Activated CD8-positive, alpha-beta T cell treated with anti-CD3 and anti-CD28 coated beads for 36 hours (primary cell): ENCODE data around the gene CRIP2. TPM values are rescaled to one million over a fixed set of nuclear protein-coding genes. Genes with fewer than 3 reads are reported as not detected.
A peak's percentile ranks its signal among the peaks of the same experiment; 100 is the strongest.

Experiments used
- ATAC-seq: fragments of 200-7000 bp; cut with Tn5 transposase; one replicate; pipeline ENCODE4 v1.10.0; 2021; ENCODE audit warnings: mild to moderate bottlenecking, moderate library complexity
- CTCF ChIA-PET: fragments of 350-600 bp; sonication (Branson Sonifier 250); formaldehyde crosslinking; loops from one replicate; lab custom pipeline; 2021; ENCODE audit warnings: antibody characterized with exemption; lab: Charles Lee
- POLR2A ChIA-PET: fragments of 350-600 bp; sonication (Branson Sonifier 250); formaldehyde crosslinking; loops from one replicate; lab custom pipeline; 2021; ENCODE audit warnings: antibody characterized with exemption; lab: Charles Lee
- DNase-seq: peaks from one replicate; pipeline ENCODE4 v3.0.0-alpha.2; 2020
- H3K27ac Mint-ChIP-seq: one replicate; pipeline ENCODE4 v1.8.0; 2021; ENCODE audit warnings: mild to moderate bottlenecking, mixed read lengths
- H3K27me3 Mint-ChIP-seq: one replicate; pipeline ENCODE4 v1.8.0; 2021; ENCODE audit warnings: mixed read lengths
- H3K36me3 Mint-ChIP-seq: one replicate; pipeline ENCODE4 v1.8.0; 2021; ENCODE audit warnings: low read depth, mixed read lengths
- H3K4me1 Mint-ChIP-seq: one replicate; pipeline ENCODE4 v1.8.0; 2021; ENCODE audit warnings: low read depth, mixed read lengths
- H3K4me3 Mint-ChIP-seq: one replicate; pipeline ENCODE4 v1.8.0; 2021; ENCODE audit warnings: mild to moderate bottlenecking, moderate library complexity, mixed read lengths
- H3K9me3 Mint-ChIP-seq: one replicate; pipeline ENCODE4 v1.8.0; 2021; ENCODE audit warnings: mixed read lengths
- intact Hi-C: fragments of 100-400 bp; cut with micrococcal nuclease; formaldehyde crosslinking; loops from one replicate; pipeline ENCODE4 v1.10.0; 2022
- total RNA-seq, 2 experiments: library from RNA; stranded (reverse); gene quantifications; one replicate each; pipeline ENCODE4 v1.2.3, GENCODE V29; 2021
- TF ChIP-seq, protein P1 (sequence below): fragments of 200-600 bp; IDR thresholded peaks from one replicate; pipeline ENCODE4 v1.8.0; 2022; ENCODE audit warnings: antibody characterized with exemption, mild to moderate bottlenecking

Gene CRIP2
- total RNA-seq: under 1 TPM in 1 of 2 experiments, not detected in 1; 0.45 TPM

- peak within 1 kb of the TSS; percentile 40 for H3K4me3 Mint-ChIP-seq
- H3K27ac Mint-ChIP-seq: no peak within 1 kb of the TSS
- ATAC-seq (peak; percentile 42), DNase-seq (peak; percentile 27)
- TF ChIP-seq, protein P1, sequence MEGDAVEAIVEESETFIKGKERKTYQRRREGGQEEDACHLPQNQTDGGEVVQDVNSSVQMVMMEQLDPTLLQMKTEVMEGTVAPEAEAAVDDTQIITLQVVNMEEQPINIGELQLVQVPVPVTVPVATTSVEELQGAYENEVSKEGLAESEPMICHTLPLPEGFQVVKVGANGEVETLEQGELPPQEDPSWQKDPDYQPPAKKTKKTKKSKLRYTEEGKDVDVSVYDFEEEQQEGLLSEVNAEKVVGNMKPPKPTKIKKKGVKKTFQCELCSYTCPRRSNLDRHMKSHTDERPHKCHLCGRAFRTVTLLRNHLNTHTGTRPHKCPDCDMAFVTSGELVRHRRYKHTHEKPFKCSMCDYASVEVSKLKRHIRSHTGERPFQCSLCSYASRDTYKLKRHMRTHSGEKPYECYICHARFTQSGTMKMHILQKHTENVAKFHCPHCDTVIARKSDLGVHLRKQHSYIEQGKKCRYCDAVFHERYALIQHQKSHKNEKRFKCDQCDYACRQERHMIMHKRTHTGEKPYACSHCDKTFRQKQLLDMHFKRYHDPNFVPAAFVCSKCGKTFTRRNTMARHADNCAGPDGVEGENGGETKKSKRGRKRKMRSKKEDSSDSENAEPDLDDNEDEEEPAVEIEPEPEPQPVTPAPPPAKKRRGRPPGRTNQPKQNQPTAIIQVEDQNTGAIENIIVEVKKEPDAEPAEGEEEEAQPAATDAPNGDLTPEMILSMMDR: no peak
- intact Hi-C loops: no loop called here
- peaks cover 19% of the 10 kb centered on the region for H3K27me3 Mint-ChIP-seq
- ChIA-PET CTCF (interaction anchor here (1.6 kb wide), 1 partner anchor 14 kb away, joined by 4 read pairs; no protein-coding TSS in a partner anchor), POLR2A (no interaction called here)
- H3K9me3 Mint-ChIP-seq: no peaks in the 10 kb centered on the region
- peaks cover 14% of the 10 kb centered on the region for H3K4me1 Mint-ChIP-seq
- H3K36me3 Mint-ChIP-seq: peaks cover 2% of the 10 kb centered on the region
Measured at GRCh38 chr14:105474483-105475268, at the start of gene CRIP2. CRIP2 (plus strand) TSS chr14:105474821; CDS start chr14:105474863, 42 bp downstream.

DNA sequence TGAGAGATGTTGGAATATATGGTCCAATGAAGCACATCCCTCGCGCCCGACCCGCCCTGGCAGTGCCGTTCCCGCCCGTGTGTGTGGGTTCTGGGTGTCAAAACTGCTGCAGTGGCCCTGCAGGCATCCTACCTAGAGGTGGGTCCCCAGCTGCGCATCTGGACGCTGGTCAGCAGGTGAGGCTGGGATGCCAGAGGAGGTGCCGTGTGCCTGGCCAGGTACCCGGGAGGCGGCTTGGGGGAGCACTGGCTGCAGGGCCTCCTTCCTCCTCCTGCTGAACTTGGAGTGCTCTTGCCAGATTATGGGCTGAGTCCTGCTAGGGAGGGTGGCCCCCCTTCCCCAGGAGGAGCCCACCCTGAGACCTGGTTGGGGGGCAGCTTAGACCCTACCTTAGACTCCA, 49.8 kb upstream of the CRIP2 start:
- intact Hi-C loops: no loop called here
- Mint-ChIP-seq H3K27ac (no peak overlapping the region), H3K36me3 (peaks cover 60% of the 10 kb centered on the region), H3K4me3 (no peak overlapping the region), H3K9me3 (no peaks in the 10 kb centered on the region), H3K4me1 (peaks cover 26% of the 10 kb centered on the region), H3K27me3 (no peaks in the 10 kb centered on the region)
- TF ChIP-seq, protein P1: no peak
- ChIA-PET POLR2A (interaction anchor here (0.6 to 1.2 kb wide), 2 partner anchors 28 to 124 kb away, joined by 3 read pairs; partner anchors contain the start of gene BRF1), CTCF (no interaction called here)
- DNase-seq: no peak
- ATAC-seq: no peak

GRCh38 chr14:105425823-105426247, 48.8 kb upstream of the CRIP2 start:
- H3K4me1 Mint-ChIP-seq: peaks cover 26% of the 10 kb centered on the region
- H3K9me3 Mint-ChIP-seq: no peaks in the 10 kb centered on the region
- CTCF ChIA-PET: no interaction called here
- H3K4me3 Mint-ChIP-seq: no peak overlapping the region
- H3K27ac Mint-ChIP-seq: no peak overlapping the region
- intact Hi-C loops: no loop called here
- DNase-seq: no peak
- H3K27me3 Mint-ChIP-seq: no peaks in the 10 kb centered on the region
- POLR2A ChIA-PET: no interaction called here
- TF ChIP-seq, protein P1: no peak
- no peak for ATAC-seq
- H3K36me3 Mint-ChIP-seq: peaks cover 67% of the 10 kb centered on the region

GRCh38 chr14:105426416-105427130, 48.0 kb upstream of the CRIP2 start:
- H3K4me3 Mint-ChIP-seq: no peak overlapping the region
- ATAC-seq (no peak), DNase-seq (no peak)
- TF ChIP-seq, protein P1: no peak
- H3K4me1 Mint-ChIP-seq: peaks cover 25% of the 10 kb centered on the region
- peaks cover 70% of the 10 kb centered on the region for H3K36me3 Mint-ChIP-seq
- POLR2A ChIA-PET: no interaction called here
- CTCF ChIA-PET: interaction anchor here (1.4 kb wide), 1 partner anchor 54 kb away, joined by 3 read pairs; no protein-coding TSS in a partner anchor
- H3K9me3 Mint-ChIP-seq: no peaks in the 10 kb centered on the region
- H3K27me3 Mint-ChIP-seq: no peaks in the 10 kb centered on the region
- intact Hi-C loops: no loop called here
- H3K27ac Mint-ChIP-seq: no peak overlapping the region

GRCh38 chr14:105427412-105427811, 47.2 kb upstream of the CRIP2 start:
- ChIA-PET POLR2A (no interaction called here), CTCF (interaction anchor here (1.4 kb wide), 1 partner anchor 53 kb away, joined by 3 read pairs; no protein-coding TSS in a partner anchor)
- Mint-ChIP-seq H3K36me3 (peaks cover 64% of the 10 kb centered on the region), H3K9me3 (no peaks in the 10 kb centered on the region), H3K4me1 (peaks cover 17% of the 10 kb centered on the region), H3K27ac (no peak overlapping the region), H3K4me3 (no peak overlapping the region), H3K27me3 (no peaks in the 10 kb centered on the region)
- no peak for DNase-seq
- TF ChIP-seq, protein P1: no peak
- intact Hi-C loops: no loop called here
- ATAC-seq: no peak
